ENCODE results near the gene GRIN3B.
A peak's percentile ranks its signal among the peaks of the same experiment; 100 is the strongest.
"Not testable (repeated sequence)": the region's sequence is repeated elsewhere in the genome, so short reads cannot be mapped to it uniquely, and the experiment has no call there.

GRIN3B gene

GRCh38 chr19:1019616-1019961 lies 19.4 kb downstream of the GRIN3B start:
- DNase-seq (ENCODE audit: low read depth in 3 of 3), result no peak

- DNase-seq (ENCODE audit: low read depth in 3 of 3), result no peak
Observed at GRCh38 chr19:1019980-1020867, 20.0 kb downstream of the GRIN3B start.

DNA sequence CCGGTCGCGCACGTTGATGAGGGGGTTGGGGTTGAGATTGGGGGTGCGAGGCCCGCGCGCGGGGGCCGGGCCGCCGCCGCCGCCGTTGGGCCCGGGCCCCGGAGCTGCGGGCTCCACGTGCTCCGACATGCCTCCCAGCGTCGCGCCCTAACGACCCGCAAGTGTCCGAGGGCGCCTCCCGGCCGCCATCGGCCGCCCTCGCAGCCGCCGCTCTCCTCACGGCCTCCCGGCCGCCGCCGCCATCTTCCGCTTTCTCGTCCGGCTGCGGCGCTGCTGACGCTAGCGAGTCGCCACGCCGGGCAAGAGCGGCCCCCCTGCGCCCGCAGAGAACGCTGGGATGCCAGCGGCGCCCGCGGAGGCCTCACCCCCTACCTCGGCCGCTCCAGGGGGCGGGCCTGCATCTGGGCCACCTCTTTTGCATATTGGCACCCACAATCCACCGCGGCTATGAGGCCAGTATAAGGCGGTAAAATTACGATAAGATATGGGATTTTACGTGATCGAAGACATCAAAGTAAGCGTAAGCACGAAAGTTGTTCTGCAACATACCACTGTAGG lies 20.7 kb downstream of the GRIN3B start, which contains the start of gene TMEM259:
TSS of gene TMEM259 (minus strand) at position 256 of the 558 bp plus-strand sequence. CDS start at position 129, 127 bp downstream.
- DNase-seq (ENCODE audit: low read depth in 3 of 3), result peak; percentile 93 to 97 (median 96)

DNA sequence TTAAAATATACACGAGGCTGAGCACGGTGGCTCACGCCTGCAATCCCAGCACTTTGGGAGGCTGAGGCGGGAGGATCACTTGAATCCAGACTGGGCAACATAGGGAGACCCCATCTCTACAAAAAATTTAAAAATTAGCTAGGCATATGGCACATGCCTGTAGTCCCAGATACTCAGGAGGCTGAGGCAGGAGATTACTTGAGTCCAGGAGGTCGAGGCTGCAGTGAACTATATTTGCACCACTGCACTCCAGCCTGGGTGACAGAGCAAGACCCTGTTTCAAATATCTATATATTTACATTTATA lies 23.6 kb downstream of the GRIN3B start:
- DNase-seq (ENCODE audit: low read depth in 3 of 3), result not testable (repeated sequence)

GRCh38 chr19:1025080-1025479 lies 24.9 kb downstream of the GRIN3B start:
- DNase-seq (ENCODE audit: low read depth in 3 of 3), result not testable (repeated sequence)

GRCh38 chr19:1025960-1026782 lies 26.0 kb downstream of the GRIN3B start, which contains the start of gene CNN2:
CNN2 (plus strand) TSS chr19:1026608; CDS start chr19:1026662, 54 bp downstream.
- DNase-seq (ENCODE audit: low read depth in 3 of 3), result peak in 1 of 3 experiments; percentile 54

DNA sequence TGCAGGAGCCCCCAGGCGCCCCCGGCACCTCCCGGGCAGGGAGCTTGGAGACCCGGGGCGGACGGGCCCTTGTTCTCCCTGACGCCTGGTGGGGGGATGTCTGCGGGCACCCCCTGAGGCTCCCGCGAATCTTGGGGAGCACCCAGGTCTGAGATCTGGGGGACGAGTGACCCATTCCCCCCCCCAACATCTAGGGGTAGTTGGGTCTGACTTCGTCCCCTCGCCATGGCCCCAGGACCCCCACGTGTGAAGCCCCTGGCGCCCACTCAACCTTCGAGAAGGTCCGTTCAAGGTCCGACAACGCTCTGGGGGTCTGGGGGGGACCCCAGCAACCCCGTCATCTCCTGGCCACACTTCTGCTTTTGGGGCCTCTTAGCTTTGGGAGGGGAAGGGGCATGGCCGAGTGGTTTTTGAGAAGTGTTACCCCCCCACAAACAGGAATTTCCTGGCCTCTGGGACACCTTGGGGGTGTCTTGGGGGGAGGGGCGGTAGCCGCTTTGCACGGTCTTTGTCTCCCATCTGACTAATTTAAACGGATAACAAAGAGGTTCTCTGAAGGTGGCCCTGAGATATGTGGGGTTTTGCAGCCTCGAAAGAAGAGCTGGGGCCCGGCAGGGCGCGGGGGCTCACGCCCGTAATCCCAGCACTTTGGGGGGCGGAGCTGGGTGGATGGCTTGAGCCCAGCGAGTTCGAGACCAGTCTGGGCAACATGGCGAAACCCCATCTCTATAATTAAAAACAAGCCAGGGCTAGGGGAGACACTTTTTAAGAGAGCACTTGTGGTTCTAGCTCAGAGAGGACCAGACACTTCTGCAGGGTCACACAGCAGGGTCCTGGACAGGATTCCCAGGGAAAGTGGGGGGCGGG lies 26.8 kb downstream of the GRIN3B start:
- no peak for DNase-seq (ENCODE audit: low read depth in 3 of 3)

DNA sequence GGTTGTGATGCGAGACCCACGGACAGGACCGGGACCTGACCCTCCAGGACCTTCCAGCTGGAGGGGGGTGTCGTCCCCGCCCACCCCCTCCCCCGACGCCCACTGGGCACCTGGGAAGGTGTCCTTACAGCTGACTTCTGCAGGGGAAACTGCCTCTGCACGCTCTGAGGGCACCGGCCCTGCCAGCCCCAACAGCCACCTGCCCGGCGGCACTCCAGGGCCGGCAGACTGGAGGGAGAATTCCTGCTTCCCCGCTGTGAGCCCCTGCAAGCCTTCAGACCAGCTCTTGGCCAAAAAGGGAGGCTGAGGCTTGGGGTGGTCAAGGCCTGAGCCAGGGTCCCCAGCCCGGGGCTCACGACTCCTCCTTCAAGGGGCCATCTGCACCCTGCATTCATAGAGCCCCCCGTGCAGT lies 27.4 kb downstream of the GRIN3B start:
- DNase-seq (ENCODE audit: low read depth in 3 of 3), result no peak

DNA sequence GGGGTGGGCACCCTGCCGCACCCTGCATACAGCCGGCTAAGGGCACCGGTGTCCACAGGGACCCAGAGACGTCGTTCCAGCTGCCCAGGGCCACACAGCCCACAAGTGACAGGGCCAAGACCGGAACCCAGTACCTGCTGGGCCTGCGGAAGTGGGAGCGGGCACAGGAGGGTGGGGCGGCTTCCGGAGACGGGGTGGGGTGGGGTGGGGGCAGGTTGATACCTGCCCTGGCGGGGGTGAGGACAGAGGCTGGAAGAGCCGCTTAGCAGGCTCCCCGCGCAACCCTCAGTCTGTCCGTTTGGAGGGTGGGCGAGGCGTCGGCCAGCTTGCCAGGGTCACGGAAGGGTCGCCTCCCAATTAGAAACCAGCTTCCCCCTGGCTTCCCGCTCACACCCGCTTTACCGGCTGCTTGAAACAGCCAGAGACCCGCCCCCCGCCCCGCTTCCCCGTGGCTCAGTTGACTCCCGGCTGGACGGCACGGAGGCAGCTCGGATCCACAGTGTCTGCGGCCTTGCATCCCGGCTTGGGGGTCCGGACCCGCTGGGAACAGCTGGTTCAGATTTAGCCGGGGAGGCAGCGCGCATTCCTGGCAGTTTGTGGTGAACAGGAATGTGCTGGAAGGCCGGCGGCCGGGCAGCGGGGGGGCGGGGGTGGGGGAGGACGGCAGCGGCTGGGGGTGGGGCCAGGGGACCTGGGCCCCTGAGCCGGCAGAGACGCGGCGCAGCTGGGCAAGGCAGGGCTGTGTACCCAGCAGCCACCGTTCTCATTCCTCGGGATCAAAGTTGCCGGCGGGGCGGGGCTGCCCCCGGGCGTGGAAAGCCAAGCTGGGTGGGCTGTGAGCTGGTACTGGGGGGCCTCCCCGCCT lies 28.1 kb downstream of the GRIN3B start:
- DNase-seq (ENCODE audit: low read depth in 3 of 3), result no peak

DNA sequence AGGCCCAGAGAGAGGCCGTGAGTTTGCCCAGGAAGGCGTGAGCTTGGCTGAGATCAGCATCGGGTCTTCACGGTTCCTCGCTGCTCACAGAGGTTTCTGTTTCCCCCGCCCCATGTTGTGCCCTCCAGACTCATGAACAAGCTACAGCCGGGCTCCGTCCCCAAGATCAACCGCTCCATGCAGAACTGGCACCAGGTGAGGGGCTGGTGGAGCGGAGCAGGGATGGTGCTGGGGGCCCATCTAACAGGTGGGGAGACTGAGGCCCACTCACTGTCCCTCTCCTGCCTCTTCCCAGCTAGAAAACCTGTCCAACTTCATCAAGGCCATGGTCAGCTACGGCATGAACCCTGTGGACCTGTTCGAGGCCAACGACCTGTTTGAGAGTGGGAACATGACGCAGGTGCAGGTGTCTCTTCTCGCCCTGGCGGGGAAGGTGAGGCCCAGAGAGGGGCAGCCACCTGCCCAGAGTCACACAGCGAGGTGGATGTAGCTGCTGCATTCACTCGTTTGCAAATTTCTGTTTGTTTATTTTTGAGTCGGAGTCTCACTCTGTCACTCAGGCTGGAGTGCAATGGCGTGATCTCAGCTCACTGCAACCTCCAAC lies 32.1 kb downstream of the GRIN3B start:
- DNase-seq (ENCODE audit: low read depth in 3 of 3), result no peak

DNA sequence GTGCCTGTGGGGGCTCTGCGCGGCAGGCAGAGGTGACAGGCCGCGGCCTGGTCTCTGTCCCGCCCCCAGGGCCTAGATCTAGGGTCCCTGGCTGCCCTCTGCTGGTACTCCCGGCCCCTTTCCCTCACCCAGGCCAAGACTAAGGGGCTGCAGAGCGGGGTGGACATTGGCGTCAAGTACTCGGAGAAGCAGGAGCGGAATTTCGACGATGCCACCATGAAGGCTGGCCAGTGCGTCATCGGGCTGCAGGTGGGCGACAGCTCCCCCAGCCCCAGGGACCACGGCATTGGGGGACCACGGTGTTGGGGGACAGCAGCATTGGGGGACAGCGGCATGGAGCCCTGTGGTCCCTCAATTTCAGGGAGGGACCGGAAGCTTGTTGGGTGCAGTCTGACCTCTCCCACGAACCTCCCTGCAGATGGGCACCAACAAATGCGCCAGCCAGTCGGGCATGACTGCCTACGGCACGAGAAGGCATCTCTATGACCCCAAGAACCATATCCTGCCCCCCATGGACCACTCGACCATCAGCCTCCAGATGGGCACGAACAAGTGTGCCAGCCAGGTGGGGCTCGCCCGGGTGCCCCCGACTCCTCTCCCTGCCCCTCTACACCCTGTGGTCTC lies 35.9 kb downstream of the GRIN3B start:
- no peak for DNase-seq (ENCODE audit: low read depth in 3 of 3)

DNA sequence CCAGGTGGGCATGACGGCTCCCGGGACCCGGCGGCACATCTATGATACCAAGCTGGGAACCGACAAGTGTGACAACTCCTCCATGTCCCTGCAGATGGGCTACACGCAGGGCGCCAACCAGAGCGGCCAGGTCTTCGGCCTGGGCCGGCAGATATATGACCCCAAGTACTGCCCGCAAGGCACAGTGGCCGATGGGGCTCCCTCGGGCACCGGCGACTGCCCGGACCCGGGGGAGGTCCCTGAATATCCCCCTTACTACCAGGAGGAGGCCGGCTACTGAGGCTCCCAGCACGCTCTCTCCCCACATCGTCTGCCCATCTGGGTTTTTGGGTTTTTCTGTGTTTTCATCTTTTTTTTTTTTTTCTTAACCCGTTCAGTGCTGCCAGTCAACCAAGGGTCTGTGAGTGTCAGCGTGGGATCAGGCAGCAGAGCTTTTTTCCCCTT lies 37.4 kb downstream of the GRIN3B start:
- no peak for DNase-seq (ENCODE audit: low read depth in 3 of 3)

DNA sequence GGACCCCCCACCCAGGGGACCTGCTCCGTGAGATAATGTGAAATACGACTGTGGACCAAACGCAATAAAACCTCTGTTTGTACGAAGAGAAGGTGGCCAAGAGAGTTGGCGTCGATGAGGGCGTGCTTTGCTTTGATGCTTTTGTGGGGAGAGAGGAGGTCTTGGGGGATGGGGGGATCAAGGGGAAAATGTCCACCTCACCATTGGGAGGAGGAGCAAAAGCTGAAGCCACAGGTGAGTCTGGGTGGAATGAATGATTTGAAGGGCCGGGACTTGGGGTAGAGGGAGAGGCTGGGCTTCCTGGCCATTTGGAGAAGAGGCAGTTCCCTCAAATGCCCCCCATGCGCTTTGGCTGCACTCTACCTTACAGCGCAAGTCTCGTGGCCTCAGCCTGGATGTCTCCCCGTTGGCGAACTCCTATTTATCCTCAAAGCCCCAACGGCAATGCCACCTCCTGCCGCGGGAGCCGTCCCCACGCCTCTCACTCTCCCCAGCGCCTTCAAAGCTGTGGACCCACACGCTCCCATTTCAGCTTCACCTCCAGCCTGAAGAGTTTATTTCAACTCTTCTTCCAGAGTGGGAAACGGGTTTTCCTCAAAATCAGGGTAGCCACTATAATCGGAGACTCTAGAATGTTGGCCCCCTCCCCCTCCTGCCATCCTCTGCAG lies 38.9 kb downstream of the GRIN3B start:
- no peak for DNase-seq (ENCODE audit: low read depth in 3 of 3)

DNA sequence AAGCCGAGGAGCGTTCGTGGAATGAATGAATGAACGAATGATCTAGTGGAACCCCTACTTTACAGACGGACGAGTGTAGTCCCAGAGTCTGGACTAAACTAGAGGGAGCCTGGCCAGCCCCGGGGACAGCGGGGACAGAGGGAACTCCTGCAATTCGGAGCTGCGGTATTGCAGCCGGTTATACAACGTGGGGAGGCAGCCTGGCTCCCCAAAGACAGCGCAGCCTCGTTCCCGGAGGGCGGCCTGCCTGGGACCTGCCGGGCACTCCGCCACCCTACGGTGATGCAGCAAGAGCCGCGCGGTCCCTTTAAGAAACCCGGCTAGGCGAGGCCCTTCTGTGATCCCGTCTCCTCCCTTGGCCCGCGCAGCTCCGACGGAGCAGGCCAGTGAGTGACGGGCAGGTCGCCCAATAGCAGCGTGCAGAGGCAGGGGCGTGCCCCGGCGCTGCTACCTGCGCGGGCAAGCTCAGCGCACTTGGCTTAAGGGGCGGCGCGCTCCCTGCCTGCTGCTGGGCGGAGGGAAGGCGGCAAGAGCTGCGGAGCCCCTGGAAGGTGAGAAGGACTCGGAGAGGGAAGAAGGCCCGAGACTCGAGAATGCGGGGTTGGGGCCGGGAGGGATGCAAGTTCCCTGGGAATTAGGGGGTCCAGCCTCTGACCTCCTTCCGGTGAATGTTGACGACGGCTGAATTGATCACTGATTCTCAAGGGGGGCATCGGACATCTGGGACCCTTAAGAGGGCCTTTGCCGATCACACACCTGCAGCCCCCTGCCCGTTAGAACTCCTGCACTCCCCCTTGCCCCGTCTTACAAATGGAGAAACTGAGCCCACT lies 39.6 kb downstream of the GRIN3B start, which contains the start of gene ABCA7:
TSS of gene ABCA7 (plus strand) at position 462 of the 830 bp plus-strand sequence. CDS start 1,255 bp downstream, outside the sequence.
- DNase-seq (ENCODE audit: low read depth in 3 of 3), result peak; percentile 97 to 99 (median 99)

GRCh38 chr19:1040476-1041271 lies 40.5 kb downstream of the GRIN3B start:
- peak; percentile 75 to 86 (median 79) for DNase-seq (ENCODE audit: low read depth in 3 of 3)

DNA sequence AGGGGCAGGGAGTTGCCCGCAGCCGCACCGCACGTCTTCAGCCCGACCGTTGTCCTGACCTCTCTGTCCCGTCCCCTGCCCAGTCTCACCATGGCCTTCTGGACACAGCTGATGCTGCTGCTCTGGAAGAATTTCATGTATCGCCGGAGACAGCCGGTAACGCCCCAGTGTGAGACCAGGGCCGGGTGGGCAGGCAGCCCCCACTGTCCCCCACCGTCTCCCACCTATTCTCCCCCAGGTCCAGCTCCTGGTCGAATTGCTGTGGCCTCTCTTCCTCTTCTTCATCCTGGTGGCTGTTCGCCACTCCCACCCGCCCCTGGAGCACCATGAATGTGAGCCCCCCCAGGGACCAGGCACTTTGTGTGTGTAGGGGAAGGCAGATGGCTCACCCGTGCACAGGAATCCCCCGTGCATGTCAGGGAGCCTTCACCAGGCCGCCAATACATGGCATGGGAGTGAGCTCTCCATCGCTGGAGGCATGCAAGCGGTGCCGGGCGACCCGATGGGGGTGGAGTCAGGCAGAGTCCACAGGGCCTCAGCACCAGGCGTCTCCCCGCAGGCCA lies 41.1 kb downstream of the GRIN3B start:
- DNase-seq (ENCODE audit: low read depth in 3 of 3), result no peak
